ENCODE results near the gene COPG2.

COPG2 gene

GRCh38 chr7:130473876-130474275 is 194.7 kb downstream of the COPG2 start:
- no peak for DNase-seq (ENCODE audit: low spot score)

- no peak for DNase-seq (ENCODE audit: low spot score)
Observed at GRCh38 chr7:130473289-130473688, 195.3 kb downstream of the COPG2 start.

GRCh38 chr7:130471974-130472373 is 196.6 kb downstream of the COPG2 start:
- DNase-seq (ENCODE audit: low spot score), result no peak

GRCh38 chr7:130468612-130469011 is 199.9 kb downstream of the COPG2 start:
- DNase-seq (ENCODE audit: low spot score), result no peak

GRCh38 chr7:130463553-130464434 is 204.8 kb downstream of the COPG2 start:
- no peak for DNase-seq (ENCODE audit: low spot score)

- no peak for DNase-seq (ENCODE audit: low spot score)
Observed at GRCh38 chr7:130461272-130461671, 207.3 kb downstream of the COPG2 start.

GRCh38 chr7:130458257-130458656 is 210.3 kb downstream of the COPG2 start:
- DNase-seq (ENCODE audit: low spot score), result no peak

Data from D341Med (cell line).